LNCAP (cell line): ENCODE data around the gene RRP1B.

Experiments
- TF ChIP-seq, protein P1 (sequence below): fragments of 450-650 bp; IDR thresholded peaks from 2 replicates; pipeline ENCODE4 v1.5.1; 2017; ENCODE audit warnings: mild to moderate bottlenecking

RRP1B gene

DNA sequence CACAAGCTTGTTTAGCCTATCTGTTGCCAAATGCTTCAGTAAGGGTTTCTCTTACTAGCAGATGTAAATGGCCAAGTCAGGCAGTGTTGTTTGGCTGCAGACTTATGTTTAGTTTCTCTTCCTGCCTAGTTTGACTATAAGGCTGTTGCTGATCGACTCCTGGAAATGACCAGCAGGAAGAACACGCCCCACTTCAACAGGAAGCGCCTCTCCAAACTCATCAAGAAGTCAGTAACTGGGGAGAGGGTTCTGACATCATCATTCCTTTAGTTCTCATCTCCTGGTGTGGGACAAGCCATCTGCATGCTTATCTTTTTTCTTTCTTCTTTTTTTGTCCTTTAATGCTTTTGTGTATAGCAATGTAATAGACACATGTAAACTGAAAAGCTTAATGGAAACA, 25.1 kb downstream of the RRP1B start:
- TF ChIP-seq, protein P1, sequence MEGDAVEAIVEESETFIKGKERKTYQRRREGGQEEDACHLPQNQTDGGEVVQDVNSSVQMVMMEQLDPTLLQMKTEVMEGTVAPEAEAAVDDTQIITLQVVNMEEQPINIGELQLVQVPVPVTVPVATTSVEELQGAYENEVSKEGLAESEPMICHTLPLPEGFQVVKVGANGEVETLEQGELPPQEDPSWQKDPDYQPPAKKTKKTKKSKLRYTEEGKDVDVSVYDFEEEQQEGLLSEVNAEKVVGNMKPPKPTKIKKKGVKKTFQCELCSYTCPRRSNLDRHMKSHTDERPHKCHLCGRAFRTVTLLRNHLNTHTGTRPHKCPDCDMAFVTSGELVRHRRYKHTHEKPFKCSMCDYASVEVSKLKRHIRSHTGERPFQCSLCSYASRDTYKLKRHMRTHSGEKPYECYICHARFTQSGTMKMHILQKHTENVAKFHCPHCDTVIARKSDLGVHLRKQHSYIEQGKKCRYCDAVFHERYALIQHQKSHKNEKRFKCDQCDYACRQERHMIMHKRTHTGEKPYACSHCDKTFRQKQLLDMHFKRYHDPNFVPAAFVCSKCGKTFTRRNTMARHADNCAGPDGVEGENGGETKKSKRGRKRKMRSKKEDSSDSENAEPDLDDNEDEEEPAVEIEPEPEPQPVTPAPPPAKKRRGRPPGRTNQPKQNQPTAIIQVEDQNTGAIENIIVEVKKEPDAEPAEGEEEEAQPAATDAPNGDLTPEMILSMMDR: no peak

DNA sequence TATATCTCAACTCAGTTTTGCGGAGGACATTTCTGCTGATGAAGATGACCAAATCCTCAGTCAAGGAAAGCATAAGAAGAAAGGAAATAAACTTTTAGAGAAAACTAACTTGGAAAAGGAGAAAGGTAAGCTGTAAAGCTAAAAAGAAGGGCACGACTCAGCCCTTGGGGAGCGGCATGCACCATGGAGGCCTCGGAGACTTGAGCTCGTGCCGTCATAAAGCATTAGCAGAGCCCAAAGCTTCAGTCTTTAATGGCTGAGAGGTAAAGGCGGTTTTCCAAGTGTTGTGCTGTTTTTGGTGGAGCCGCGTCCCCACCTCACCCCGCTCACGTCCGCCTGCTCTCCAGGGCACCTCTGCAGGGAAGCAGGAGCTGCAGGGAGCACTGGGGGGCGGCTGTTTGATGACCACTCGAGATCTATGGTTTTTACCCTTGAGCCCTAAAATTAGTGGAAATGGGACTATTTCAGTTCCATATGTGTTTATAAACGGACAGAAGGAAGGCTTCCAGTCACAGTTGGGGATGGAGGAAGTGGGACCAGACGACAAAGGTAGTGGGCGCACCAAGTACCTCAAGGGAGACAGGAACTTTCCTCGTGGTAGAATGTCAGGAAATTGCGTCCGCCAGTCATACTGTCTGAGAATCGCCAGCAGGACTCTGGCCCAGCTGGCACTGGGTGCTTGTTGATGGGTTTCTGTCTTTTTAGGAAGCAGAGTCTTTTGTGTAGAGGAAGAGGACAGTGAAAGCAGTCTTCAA, 27.6 kb downstream of the RRP1B start:
- TF ChIP-seq, protein P1: no peak

DNA sequence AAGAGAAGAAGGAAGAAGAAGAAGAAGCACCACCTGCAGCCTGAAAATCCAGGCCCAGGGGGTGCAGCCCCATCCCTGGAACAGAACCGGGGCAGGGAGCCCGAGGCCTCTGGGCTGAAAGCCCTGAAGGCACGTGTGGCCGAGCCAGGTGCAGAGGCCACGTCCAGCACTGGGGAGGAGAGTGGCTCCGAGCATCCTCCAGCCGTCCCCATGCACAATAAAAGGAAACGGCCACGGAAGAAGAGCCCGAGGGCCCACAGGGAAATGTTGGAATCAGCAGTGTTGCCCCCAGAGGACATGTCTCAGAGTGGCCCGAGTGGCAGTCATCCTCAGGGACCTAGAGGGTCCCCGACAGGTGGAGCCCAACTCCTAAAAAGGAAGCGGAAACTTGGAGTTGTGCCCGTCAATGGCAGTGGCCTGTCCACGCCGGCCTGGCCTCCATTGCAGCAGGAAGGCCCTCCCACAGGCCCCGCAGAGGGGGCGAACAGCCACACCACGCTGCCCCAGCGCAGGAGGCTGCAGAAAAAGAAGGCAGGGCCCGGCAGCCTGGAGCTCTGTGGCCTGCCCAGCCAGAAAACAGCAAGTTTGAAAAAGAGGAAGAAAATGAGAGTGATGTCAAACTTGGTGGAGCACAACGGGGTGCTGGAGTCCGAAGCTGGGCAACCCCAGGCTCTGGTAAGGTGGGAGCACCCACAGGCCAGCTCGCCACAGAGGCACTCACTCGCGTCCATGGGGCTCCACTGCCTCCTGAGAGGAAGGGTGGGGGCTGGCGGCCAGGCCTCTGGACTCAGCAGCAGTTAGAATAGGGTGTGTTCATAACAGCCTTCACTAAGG, 28.4 kb downstream of the RRP1B start:
- TF ChIP-seq, protein P1: no peak

DNA sequence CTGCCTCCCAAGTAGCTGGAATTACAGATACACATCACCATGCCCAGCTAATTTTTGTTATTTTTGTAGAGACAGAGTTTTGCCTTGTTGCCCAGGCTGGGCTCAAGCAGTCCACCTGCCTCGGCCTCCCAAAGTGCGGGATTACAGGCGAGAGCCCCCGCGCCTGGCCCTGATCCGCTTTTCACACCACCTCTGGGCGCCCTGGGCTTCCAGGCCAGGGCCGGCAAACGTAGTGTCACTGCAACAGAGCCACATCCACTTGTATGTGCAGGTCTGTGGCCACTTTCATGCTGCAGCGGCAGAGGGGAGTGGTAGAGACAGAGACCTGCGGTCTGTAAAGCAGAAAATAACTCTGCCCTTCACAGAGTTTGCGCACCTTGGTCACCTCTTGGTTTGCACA, 29.5 kb downstream of the RRP1B start:
- TF ChIP-seq, protein P1: no peak

DNA sequence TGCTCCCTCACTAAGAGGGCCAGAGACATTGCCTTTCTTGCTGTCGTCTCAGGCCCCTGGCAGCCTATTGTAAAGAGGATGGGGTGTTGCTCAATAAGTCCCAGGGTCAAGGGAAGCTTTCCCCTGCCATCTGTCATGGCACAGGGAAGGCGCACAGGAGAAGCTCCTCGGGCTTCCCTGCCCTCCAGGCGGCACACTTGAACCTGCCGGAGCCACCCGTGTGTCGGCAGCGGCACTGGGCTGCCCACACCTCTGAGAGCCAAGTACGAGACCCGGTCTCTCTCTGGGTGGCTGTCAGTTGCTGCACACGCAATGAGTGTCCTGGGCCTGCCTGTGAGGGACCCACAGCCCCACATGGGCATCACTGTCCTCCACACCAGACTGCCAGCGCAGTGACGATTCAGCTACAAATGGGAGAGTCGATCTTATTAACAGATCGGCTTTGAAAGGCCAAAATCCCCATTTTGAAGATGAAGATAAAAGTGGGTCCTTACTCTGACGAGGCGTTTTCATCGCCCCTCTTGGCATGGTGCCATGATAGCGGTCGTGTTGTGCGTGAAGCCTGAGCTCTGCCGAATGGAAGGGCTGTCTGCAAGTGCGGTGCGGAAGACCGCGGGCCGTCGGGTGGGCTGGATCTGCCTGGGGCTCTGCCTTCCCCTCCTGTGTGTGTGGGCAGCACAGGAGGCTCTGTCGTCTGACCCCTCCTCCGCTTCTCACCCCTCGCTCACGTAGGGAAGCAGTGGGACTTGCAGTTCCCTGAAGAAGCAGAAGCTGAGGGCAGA, 30.4 kb downstream of the RRP1B start:
- TF ChIP-seq, protein P1: no peak

DNA sequence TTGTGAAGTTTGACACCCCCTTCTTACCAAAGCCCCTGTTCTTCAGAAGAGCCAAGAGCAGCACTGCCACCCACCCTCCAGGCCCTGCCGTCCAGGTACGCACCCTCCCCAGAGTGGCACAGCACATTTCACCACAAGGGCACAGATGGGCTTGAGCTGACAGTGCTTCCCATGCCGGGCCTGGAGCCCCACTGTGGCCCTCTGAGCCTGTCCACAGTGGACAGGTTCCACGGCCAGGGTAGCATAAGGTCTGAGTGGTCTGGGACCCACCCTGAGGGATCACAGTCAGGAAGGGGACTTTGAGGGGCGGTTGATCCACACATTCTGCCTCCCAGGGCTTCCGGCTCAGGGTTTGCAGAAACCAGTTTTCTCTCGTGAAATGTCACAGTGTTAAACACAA, 31.0 kb downstream of the RRP1B start:
- TF ChIP-seq, protein P1: no peak

DNA sequence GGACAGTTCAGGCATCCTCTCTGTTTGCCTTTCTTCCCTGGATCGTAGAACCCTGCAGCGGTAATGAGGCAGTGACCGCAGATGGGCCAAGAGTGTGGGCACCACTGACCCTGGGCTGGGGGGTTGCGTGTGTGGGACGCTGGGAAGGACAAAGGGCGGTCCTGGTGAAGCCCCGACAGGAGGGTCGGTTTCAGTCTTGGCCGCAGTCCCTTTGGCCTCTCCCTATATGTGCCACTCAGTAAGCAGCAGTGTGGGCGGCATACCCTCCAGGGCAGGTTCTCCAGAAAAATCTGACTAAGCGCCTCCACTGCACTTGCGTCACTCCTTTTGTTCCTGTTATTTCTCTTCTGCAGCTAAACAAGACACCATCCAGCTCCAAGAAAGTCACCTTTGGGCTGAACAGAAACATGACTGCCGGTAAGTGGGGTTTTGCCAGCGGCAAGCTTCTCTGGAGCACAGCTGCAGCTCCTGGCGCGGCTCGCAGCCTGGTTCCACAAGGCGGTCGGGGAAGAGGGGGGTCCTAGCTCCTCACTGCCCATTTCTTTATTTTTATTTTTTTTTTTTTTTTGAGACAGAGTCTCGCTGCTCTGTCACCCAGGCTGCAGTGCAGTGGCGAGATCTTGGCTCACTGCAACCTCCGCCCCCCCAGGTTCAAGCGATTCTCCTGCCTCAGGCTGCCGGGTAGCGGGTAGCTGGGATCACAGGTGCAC, 31.9 kb downstream of the RRP1B start:
- TF ChIP-seq, protein P1: no peak
